ENCODE measurements around the gene INPPL1. TPM values are rescaled to one million over a fixed set of nuclear protein-coding genes. Genes with fewer than 3 reads are reported as not detected.
"Not testable (repeated sequence)": the region's sequence is repeated elsewhere in the genome, so short reads cannot be mapped to it uniquely, and the experiment has no call there.

The INPPL1 gene
- total and polyA plus RNA-seq, 10 donors = 28.2 to 177 (median 126) TPM

GRCh38 chr11:72202571-72202970 is 22.0 kb upstream of the INPPL1 start:
- TF ChIP-seq CTCF (IDR thresholded peaks at IDR 0.05 in 8 of 11, conservative IDR thresholded peaks at IDR 0.05 in 3 of 11) (no peak), POLR2AphosphoS5 (IDR thresholded peaks at IDR 0.05) (no peak)
- DNase-seq = no peak
- Histone ChIP-seq H3K4me3 (no peak overlapping the region), H3K36me3 (no peaks in the 10 kb centered on the region), H3K27ac (no peak overlapping the region), H3K4me1 (peaks cover 0 to 11% (median 0%) of the 10 kb centered on the region in 6 donors), H3K27me3 (replicated peaks in 1 of 7) (no peaks in the 10 kb centered on the region), H3K9me3 (no peaks in the 10 kb centered on the region)
- 92 to 98% (median 96%) methylated on average over 6 of the region's 6 CpGs for WGBS, 5 donors
- intact Hi-C loops (cut with DNase I; ENCODE audit: low total_unique reads) = no loop called here

GRCh38 chr11:72203163-72203562 is 21.4 kb upstream of the INPPL1 start:
- intact Hi-C loops (cut with DNase I; ENCODE audit: low total_unique reads) = no loop called here
- no peak for DNase-seq
- Histone ChIP-seq H3K4me1 (peaks cover 0 to 11% (median 0%) of the 10 kb centered on the region in 6 donors), H3K4me3 (no peak overlapping the region), H3K27me3 (replicated peaks in 1 of 7) (no peaks in the 10 kb centered on the region), H3K36me3 (no peaks in the 10 kb centered on the region), H3K9me3 (no peaks in the 10 kb centered on the region), H3K27ac (no peak overlapping the region)
- WGBS, 5 donors = 72 to 83% (median 75%) methylated on average over 2 of the region's 2 CpGs
- TF ChIP-seq POLR2AphosphoS5 (IDR thresholded peaks at IDR 0.05) = no peak
- TF ChIP-seq CTCF (IDR thresholded peaks at IDR 0.05 in 8 of 11, conservative IDR thresholded peaks at IDR 0.05 in 3 of 11) = no peak
- no peak for TF ChIP-seq POLR2A (IDR thresholded peaks at IDR 0.05)

GRCh38 chr11:72204886-72205285 is 19.7 kb upstream of the INPPL1 start:
- Histone ChIP-seq H3K4me1 (peaks cover 0 to 11% (median 0%) of the 10 kb centered on the region in 6 donors), H3K27me3 (replicated peaks in 1 of 7) (no peaks in the 10 kb centered on the region), H3K27ac (peak overlapping the region in 4 of 8 donors; percentile 38 to 69 (median 50)), H3K36me3 (no peaks in the 10 kb centered on the region), H3K4me3 (no peak overlapping the region), H3K9me3 (peaks cover 3 to 15% (median 10%) of the 10 kb centered on the region in 8 donors)
- intact Hi-C loops (cut with DNase I; ENCODE audit: low total_unique reads) = no loop called here
- TF ChIP-seq POLR2AphosphoS5 (IDR thresholded peaks at IDR 0.05) = no peak
- TF ChIP-seq POLR2A (IDR thresholded peaks at IDR 0.05) = no peak
- no peak for TF ChIP-seq CTCF (IDR thresholded peaks at IDR 0.05 in 8 of 11, conservative IDR thresholded peaks at IDR 0.05 in 3 of 11)
- DNase-seq = no peak

GRCh38 chr11:72206794-72207193 is 17.8 kb upstream of the INPPL1 start:
- H3K9me3 ChIP-seq = peaks cover 3 to 23% (median 17%) of the 10 kb centered on the region in 8 donors
- H3K27ac ChIP-seq; DNase-seq; intact Hi-C loops (cut with DNase I; ENCODE audit: low total_unique reads); H3K36me3 ChIP-seq; H3K27me3 ChIP-seq (replicated peaks in 1 of 7): not testable (repeated sequence)
- WGBS, 5 donors = 84 to 95% (median 92%) methylated on average over 2 of the region's 2 CpGs
- H3K4me1 ChIP-seq = peaks cover 0 to 11% (median 0%) of the 10 kb centered on the region in 6 donors
- peak overlapping the region in 1 of 8 donors; percentile 34 for H3K4me3 ChIP-seq

- Histone ChIP-seq H3K27me3 (replicated peaks in 1 of 7) (no peaks in the 10 kb centered on the region), H3K9me3 (peaks cover 3 to 23% (median 17%) of the 10 kb centered on the region in 8 donors), H3K27ac (peak overlapping the region in 4 of 8 donors; percentile 13 to 58 (median 49)), H3K36me3 (no peaks in the 10 kb centered on the region), H3K4me3 (peak overlapping the region in 5 of 8 donors; percentile 2 to 46 (median 15)), H3K4me1 (peaks cover 0 to 11% (median 0%) of the 10 kb centered on the region in 6 donors)
- 57 to 91% (median 82%) methylated on average over 3 of the region's 3 CpGs for WGBS, 5 donors
- no peak for DNase-seq
- TF ChIP-seq POLR2AphosphoS5 (IDR thresholded peaks at IDR 0.05) = no peak
- no peak for TF ChIP-seq CTCF (IDR thresholded peaks at IDR 0.05 in 8 of 11, conservative IDR thresholded peaks at IDR 0.05 in 3 of 11)
- no peak for TF ChIP-seq POLR2A (IDR thresholded peaks at IDR 0.05)
- intact Hi-C loops (cut with DNase I; ENCODE audit: low total_unique reads) = no loop called here
These were observed 16.3 kb upstream of the INPPL1 start for GRCh38 chr11:72208281-72208680.
